Heart left ventricle (tissue), 13 donors: Measurements from ENCODE around the gene PRKN.

Experiments
- CTCF ChIP-seq, 12 donors: fragments of 200-600 bp; sonication (generic) in 4 of 12; IDR thresholded peaks; one replicate each; pipeline versions ENCODE4 v1.5.0 to v1.8.0; 2018 to 2022; ENCODE audit warnings: antibody characterized with exemption in 12 of 12, mild to moderate bottlenecking in 5 of 12
- POLR2A ChIP-seq, 2 donors: fragments of 450-650 bp; IDR thresholded peaks; one replicate each; pipeline ENCODE4 v1.6.1; 2017; ENCODE audit warnings: antibody characterized with exemption in 2 of 2, mild to moderate bottlenecking in 2 of 2, moderate library complexity in 2 of 2
- donor health status: ischemic (EF 13 %, LVEDD 7.1; RV severe dilation, severe dysfunction).
- donor health status: DM: no; HTN: yes; CAD: no.
- donor health status: DM: no; HTN: no; CAD: no.
- donor health status: ischemic (EF 25% LVEDD 6.9; RV normal size, moderate dysfunction).
- donor health status: ischemic (EF 25% LVEDD 5.7; RV mildly dilated, moderate dysfunction).
- donor health status: ischemic (EF 35%, LVEDD 5.7; RV mildly dilated, moderate dysfunction).
- donor health status: nonischemic (EF 11% LVEDD 7.7; RV severe dilation, severe dysfunction).
- donor health status: DM: yes; HTN: yes; CAD: no.
- donor health status: PGD.
- donor health status: ischemic (EF 29% LVEDD 5.4; RV normal size, mild dysfunction).
- donor health status: nonischemic (EF 23%, LVEDD 6.1; RV moderate dilation, normal function).

- TF ChIP-seq CTCF (IDR thresholded peaks at IDR 0.05) (no peak), POLR2A (IDR thresholded peaks at IDR 0.05) (no peak)
These were observed 1347.6 kb downstream of the PRKN start for GRCh38 chr6:161379834-161380582.
